SH-SY5Y (cell line): ENCODE measurements around the gene USP35.

Experiments
- GATA2 ChIP-seq: IDR thresholded peaks from 2 replicates; pipeline ENCODE4 v1.6.1; 2011; ENCODE audit warnings: mild to moderate bottlenecking, low read depth, low read length
- GATA3 ChIP-seq: IDR thresholded peaks from 2 replicates; pipeline ENCODE4 v1.6.1; 2011; ENCODE audit warnings: low read depth, mild to moderate bottlenecking, low read length, moderate library complexity

GRCh38 chr11:78163828-78164227 is 24.9 kb upstream of the USP35 start:
- no peak for TF ChIP-seq GATA2
- TF ChIP-seq GATA3 = no peak
